Measurements from ENCODE around the gene KIF1B. TPM values are rescaled to one million over a fixed set of nuclear protein-coding genes. Genes with fewer than 3 reads are reported as not detected.
A peak's percentile ranks its signal among the peaks of the same experiment; 100 is the strongest.

The KIF1B gene
- total RNA-seq, 1 donor from 2014 or later = 27.6 TPM

DNA sequence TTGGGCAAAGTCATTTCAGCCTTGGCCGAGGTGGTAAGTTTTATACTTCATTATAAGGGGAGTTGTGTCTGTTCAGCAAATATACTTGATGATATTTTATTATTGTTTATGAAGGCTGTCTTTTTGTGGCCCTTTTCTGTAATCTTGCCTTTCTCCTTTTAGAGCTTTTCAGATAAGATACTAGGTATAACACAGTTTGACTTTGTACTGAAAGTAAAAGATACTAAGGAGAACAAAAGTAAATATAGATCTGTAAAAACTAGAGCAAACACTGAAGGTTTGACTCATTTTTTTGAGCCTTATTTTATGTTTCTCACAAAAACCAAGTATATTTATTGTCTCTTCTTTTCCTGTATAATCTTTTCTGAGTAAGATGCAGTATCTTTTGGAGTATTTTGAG is 61.9 kb downstream of the KIF1B start:
- DNase-seq (ENCODE audit: low read depth in 2 of 2) = no peak

- DNase-seq (ENCODE audit: low read depth in 2 of 2) = no peak
Observed at GRCh38 chr1:10278880-10279279, 68.5 kb downstream of the KIF1B start.

- no peak for DNase-seq (ENCODE audit: low read depth in 2 of 2)
Observed at GRCh38 chr1:10280439-10281350, 70.3 kb downstream of the KIF1B start.

DNA sequence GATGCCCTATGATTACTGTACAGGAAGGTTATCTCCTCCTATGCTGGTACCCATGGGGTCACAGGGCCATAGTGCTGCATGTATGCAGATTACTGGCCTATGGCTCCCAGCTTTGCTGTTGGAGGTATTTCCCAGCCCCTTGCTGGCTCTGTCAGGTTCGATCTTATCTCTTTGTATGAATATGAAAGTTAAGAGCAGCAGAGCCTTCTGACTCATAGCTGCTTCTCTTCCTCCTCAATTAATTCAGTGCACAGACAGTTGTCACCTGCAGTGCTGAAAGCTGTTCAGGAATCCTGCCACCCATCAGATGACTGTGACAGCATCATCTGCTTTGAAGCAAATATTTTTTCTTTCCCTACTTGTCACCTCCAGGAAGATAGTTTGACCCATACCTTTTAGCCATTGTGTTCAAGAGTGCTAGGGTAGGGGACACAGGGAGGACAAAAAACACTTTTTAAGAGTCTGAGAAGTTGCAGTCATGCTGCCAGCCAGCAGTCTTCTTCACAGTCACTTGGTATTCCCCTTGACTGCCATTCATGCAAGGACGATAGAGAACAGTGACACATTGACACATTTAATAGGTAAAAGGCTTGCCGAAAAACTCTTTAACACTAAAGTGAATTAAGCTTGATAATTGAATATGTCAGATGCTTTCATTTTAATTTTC is 73.1 kb downstream of the KIF1B start:
- no peak for DNase-seq (ENCODE audit: low read depth in 2 of 2)

GRCh38 chr1:10286244-10286643 is 75.9 kb downstream of the KIF1B start:
- no peak for DNase-seq (ENCODE audit: low read depth in 2 of 2)

DNA sequence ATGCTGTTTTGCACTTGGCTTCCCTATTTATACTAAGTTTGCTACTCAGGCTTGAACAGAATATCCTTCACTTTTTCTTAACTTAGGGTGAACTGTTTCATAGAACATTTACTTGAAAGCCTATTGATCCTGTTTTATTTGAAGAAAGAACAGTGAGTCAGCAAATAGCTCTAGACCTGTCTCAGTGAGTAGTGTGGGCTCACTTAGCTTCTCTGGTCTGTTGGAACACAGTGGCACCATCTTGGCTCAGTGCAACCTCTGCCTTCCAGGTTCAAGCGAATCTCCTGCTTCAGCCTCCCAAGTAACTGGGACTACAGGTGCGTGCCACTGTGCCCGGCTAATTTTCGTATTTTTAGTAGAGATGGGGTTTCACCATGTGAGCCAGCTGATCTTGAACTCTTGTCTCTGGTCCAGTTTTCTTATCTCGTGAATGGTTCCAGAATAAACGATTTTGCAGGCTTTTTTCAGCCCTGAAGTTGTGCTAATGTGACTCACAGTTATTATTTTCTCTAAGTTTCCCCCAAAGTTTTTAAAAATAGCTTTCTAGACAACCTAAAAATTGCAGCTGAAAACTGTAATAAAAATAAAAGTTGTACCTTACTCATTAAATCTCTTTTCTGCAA is 76.8 kb downstream of the KIF1B start:
- no peak for DNase-seq (ENCODE audit: low read depth in 2 of 2)

- no peak for DNase-seq (ENCODE audit: low read depth in 2 of 2)
Observed at GRCh38 chr1:10288029-10288615, 77.8 kb downstream of the KIF1B start.

DNA sequence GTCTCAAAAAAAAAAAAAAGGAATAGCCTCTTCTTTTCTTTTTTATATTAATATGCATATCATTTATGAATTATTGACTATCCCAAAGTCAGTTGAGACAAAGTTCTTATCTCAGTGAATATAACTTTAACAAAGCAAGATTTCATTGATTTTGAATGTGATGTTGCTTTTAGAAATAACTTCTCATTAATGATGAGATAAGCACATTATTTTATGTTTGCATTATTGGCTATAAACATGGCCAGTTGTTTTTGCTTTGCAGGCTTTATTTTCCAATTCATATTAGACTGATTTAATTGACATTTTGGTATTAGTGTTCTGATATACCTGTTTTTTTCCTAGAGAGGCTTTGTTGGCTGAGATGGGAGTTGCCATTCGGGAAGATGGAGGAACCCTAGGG is 81.3 kb downstream of the KIF1B start:
- DNase-seq (ENCODE audit: low read depth in 2 of 2) = no peak

- DNase-seq (ENCODE audit: low read depth in 2 of 2) = no peak
Observed at GRCh38 chr1:10292188-10292587, 81.8 kb downstream of the KIF1B start.

DNA sequence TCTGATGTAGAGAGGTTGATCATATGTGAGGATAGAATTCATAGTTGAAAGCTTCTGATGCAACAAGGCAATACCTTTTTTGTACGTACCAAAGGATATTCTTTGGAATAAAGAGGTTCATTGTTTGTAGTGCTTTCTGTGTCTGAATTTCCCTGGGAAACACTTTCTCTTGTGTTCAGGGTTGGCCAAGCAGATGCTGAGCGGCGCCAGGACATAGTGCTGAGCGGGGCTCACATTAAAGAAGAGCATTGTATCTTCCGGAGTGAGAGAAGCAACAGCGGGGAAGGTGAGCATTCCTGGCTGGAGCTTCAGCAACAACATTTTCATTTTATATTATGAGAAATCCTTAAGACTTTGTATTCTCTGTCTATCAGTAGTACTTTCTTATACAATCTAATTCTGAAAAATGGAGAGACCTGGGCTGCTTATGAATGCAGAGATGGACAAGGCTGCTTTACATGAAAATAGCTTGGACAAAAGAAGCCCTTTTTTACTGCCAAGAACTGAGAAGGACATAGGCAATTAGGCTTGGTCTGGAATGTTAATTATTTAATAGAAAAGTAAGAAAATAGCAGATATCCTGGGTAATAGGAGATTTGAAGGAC is 85.2 kb downstream of the KIF1B start:
- no peak for DNase-seq (ENCODE audit: low read depth in 2 of 2)

DNA sequence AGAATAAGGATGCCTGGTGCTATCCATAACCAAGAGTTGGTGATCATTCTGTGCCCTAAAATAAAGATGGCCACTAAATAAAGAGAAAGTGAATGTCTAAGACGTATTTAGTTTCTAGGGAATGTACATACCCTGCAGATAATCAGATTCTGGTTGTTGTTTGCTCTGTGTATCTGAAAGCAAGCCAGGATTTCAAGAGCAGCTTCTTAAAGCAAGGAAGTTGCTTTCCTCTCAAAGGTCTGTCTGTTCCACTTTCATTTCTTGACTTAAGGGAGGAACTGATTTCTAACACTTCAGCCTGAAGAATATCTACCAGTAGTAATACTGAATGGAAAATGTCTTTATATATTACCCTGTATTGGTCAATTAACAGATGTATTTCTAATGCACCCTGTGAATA is 88.8 kb downstream of the KIF1B start:
- peak in 1 of 2 donors; percentile 27 for DNase-seq (ENCODE audit: low read depth in 2 of 2)

- DNase-seq (ENCODE audit: low read depth in 2 of 2) = no peak
Observed at GRCh38 chr1:10302416-10302815, 92.0 kb downstream of the KIF1B start.

DNA sequence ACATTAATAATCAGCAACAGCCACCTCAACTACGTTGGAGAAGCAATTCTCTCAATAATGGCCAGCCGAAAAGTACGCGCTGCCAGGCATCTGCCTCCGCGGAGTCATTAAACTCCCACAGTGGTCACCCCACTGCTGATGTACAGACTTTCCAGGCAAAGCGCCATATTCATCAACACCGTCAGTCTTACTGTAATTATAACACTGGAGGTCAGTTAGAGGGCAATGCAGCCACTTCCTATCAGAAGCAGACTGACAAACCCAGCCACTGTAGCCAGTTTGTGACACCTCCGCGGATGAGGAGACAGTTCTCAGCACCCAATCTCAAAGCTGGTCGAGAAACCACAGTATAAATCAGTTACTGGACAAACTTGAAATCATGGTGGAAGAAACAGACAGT is 93.9 kb downstream of the KIF1B start:
- peak in 1 of 2 donors; percentile 17 for DNase-seq (ENCODE audit: low read depth in 2 of 2)

GRCh38 chr1:10306435-10306834 is 96.1 kb downstream of the KIF1B start:
- DNase-seq (ENCODE audit: low read depth in 2 of 2) = peak in 1 of 2 donors; percentile 17

GRCh38 chr1:10308001-10308400 is 97.6 kb downstream of the KIF1B start:
- peak; percentile 18 to 92 for DNase-seq (ENCODE audit: low read depth in 2 of 2)

GRCh38 chr1:10309243-10310011 is 99.1 kb downstream of the KIF1B start:
- no peak for DNase-seq (ENCODE audit: low read depth in 2 of 2)

DNA sequence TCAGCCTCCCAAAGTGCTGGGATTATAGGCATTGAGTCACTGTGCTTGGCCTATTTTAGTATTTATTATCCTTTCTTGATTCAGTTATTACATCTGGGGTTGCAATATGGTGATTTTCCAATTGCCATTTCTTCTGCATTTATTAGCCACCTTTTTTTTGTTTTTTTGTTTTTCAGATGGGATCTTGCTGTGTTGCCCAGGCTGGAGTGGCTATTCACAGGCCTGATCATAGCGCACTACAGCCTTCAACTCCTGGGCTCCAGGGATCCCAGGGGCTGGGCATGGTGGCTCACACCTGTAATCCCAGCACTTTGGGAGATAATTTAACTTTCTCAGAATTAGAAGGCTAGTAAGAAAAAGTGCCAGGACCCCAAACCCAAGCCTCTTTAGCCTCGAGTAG is 106.4 kb downstream of the KIF1B start:
- no peak for DNase-seq (ENCODE audit: low read depth in 2 of 2)

DNA sequence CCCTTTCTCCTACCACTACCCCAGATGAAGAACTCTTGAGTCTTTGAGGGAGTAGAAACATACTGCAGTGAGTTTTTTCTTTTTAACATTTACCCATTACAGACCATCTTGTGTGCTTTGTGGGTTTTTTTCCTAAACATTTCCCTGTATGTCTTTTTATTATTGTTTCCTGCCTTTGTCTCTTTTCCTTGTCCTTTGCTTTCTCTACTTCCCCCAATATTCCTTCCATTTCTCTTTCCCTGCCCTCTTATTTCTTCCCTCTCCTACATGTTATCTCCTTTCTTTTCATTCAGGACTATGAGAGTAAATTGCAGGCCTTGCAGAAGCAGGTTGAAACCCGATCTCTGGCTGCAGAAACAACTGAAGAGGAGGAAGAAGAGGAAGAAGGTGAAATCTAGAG is 109.4 kb downstream of the KIF1B start:
- no peak for DNase-seq (ENCODE audit: low read depth in 2 of 2)

GRCh38 chr1:10320336-10320735 is 110.0 kb downstream of the KIF1B start:
- DNase-seq (ENCODE audit: low read depth in 2 of 2) = no peak

- DNase-seq (ENCODE audit: low read depth in 2 of 2) = no peak
Observed at GRCh38 chr1:10322821-10323220, 112.5 kb downstream of the KIF1B start.

DNA sequence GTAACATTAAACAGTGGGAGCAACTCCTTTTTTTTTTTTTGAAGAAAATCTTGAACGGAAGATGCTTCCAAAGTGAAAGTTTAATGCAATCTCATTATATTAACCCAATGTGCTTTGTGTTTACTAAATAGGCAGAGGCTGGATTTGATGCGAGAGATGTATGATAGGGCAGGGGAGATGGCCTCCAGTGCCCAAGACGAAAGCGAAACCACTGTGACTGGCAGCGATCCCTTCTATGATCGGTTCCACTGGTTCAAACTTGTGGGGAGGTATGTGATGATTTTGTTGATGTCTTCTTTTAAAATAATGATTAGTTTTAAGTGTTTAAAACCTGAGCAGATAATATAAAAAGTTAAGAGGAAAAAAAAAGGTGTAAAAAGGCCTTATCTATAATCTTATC is 114.3 kb downstream of the KIF1B start:
- no peak for DNase-seq (ENCODE audit: low read depth in 2 of 2)
